Thyroid gland (tissue), 4 donors: ENCODE measurements around the gene FAN1.

Experiments
- CTCF ChIP-seq, 6 experiments: fragments of 200-600 bp in 3 of 6; fragments of 450-650 bp in 3 of 6; sonication (generic) in 3 of 6; IDR thresholded peaks; one replicate each; pipeline ENCODE4 v1.5.1; 2016 to 2019; ENCODE audit warnings: antibody characterized with exemption in 6 of 6, mild to moderate bottlenecking in 2 of 6, inconsistent platforms in 1 of 6, moderate library complexity in 1 of 6
- POLR2A ChIP-seq, 2 donors: fragments of 450-650 bp; IDR thresholded peaks; one replicate each; pipeline ENCODE4 v1.6.1; 2017; ENCODE audit warnings: antibody characterized with exemption in 2 of 2, mild to moderate bottlenecking in 2 of 2, moderate library complexity in 1 of 2

GRCh38 chr15:30991255-30992235, 87.8 kb downstream of the FAN1 start, which contains the start of gene MTMR10:
- TF ChIP-seq POLR2A (IDR thresholded peaks at IDR 0.05) (peak; percentile 24 to 97), CTCF (IDR thresholded peaks at IDR 0.05) (peak in 2 of 6 experiments; percentile 2 to 13)
